GM19193 (cell line): Measurements from ENCODE around the gene VWCE.

Experiments used
- POLR2A ChIP-seq: IDR thresholded peaks from 4 replicates; pipeline ENCODE4 v1.6.1; 2011; ENCODE audit not compliant: insufficient read depth, insufficient read length; ENCODE audit errors: extremely low read depth

The VWCE gene

DNA sequence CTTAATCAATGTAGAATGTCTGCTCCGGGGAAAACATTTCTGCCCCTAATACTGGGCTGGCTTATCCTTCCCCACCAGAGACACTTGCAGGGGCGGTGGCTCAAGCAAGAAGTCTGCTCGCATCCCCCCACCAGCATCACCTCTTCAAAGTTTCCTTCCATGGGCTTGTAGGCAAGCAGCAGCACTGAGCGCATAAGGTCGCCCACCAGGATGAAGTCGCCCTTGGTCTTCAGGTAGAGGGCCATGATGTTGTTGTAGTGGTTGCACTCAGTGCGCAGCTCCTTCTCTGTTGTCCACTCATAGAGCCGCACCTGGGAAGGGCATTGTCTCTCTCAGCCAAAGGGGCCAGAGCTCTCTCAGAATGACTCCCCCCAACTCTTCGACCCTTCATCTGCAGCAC, 8.6 kb upstream of the VWCE start:
- TF ChIP-seq POLR2A: no peak

DNA sequence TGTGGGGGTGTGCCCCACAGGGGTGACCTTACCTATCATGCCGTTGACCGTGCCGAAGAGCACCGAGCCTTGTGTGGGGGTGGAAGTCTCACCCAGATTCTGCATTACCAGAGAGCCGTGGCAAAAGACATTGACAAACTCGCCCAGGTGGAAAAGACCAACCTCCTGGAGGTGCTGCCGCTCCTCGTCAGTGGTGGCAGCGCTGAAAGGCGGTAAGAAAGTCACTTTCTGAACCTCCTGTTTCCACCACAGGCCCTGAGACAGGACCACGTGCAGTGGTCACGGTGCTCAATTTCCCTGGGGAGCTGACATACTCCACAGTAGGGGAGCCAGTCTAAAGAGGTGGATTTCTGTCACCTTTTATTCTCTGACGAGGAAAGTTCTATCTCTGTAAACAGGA, 7.4 kb upstream of the VWCE start:
- no peak for TF ChIP-seq POLR2A

DNA sequence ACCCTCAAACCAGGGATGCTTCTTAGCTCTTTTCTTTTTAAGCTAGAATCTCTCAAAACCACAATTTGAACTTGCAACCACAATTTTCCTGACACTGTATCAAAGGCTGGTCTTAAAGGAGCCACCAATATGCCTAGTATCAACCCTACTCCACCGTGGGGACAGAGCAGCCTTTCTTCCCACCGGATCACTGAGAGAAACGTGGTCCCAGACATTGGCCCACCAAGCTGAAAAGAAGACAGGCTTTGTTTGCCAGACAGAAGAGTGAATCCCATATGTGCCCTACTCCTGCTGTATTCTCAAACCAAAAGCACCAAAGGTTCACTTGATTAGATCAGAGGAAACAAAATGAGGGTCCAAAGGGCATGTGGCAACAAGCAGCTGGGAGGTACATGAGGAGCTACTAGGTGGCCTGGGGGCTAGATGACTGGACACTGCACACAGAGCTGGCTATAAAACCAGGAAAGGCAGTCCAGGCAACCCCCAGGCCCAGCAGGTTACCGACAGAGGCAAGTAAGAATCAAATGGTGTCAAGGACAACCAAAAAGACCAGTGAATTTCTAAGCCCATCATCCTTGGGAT, 3.6 kb upstream of the VWCE start:
- TF ChIP-seq POLR2A: no peak

DNA sequence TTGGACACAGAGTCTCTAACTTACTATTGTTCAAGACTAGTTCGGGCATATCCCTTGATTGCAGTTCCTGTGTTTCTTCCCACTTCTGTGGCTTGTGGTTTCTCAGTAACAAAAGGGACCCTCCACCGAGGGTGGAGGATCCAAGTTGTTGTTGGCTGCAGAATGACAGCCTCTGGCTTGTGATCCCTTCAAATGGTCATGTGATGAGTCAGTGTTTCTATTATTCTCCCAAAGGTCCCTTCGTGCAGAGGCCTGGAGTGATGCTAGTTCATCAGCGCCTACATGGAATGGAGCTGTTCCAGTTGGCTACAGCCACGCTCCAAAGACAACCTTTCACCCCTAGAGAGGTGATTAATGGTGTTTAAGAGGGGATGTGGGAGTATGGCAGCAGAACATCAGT, 2.6 kb upstream of the VWCE start:
- TF ChIP-seq POLR2A: no peak

DNA sequence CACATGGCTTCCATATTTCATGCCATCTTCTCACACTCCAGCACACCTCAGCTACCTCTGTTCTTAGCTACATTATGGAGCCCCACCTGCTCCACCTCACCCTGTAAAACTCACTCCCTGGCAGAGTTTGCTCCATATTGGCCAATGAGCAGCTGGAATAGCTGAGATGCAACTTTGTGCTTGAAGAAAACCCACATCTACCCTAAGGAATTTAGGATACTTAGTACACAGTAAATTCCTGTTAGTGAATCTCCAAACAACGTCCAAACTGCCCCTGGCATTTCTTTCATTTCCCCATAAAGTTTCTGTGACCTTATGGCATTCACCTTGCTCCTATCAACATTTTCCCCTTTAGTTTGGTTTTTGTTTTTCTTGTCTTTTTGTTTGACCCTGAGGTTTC, 2.2 kb upstream of the VWCE start:
- no peak for TF ChIP-seq POLR2A

DNA sequence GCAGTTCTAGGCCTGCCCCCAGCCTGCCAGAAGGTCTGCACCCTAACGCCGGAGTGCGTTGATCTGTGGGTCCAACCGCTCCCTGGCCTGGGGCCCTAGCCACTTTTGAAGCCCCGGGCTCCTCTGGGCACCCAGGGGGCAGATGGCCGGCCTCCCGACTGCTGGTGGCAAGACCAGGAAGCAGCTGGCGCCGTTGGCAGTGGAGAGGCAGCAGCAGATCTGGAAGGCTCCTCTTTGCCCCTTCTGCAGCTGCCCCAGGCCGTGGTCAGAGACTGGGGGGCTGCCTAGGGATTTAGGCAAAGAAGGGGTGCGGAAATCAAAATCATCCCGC, 445 bp upstream of the VWCE start:
- no peak for TF ChIP-seq POLR2A

DNA sequence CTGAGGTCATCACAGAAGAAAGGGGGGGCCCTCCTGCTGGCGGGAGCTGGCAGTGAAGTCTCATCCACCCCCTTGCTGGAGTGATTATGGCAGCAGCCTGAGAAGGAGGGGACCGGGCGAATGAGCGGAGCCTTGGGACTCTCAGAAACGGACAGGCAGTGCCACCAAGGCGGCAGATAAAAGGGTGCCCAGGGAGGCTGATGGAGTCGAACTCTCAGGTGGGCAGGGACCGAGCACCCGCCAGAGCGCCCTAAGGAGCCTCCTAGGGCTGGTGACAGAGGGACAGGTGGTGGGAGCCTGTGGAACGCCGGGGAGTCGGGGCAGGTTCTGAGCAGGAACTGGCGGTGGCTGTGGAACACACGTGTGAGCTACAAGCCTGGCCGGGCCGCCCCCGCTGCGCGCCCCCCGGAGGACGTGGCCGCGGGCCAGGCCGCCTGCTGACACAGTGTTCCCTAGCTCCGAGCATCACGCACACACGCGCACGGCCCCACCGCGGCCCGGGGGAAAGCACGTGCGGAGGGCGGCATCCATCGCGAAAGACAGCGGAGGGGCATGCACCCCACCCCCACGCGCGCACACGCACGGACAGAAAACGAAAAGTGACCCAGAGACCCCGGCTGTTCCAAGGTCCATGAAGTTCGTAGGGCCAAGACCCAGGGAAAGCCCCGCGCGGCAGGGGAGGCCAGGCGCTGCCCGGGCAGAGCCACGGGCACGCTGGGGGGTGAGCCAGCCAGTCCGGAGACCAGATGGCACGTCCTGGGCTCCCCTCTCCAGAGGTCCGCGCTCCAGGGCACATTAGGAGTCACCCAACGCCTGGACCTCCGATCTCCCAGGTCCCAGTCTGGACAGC, 1.0 kb downstream of the VWCE start:
- no peak for TF ChIP-seq POLR2A

DNA sequence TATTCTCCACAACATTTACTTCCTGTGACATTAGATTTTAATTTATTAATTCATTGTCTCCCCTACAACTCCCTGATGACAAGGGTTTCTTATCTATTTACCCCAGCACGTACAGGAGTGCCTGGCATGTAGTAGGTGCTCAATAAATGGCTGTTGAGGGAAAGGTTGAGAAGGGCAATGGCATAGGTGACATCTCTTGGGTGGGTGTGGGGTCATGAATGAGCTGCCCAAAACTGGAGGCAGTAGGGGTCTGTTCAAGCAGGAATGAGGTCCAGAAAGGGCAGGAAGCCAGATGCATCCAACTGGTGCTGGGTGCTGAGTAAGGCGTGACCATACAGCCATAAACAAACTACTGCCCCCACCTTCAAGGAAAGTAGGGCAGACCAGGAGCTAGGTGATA, 2.8 kb downstream of the VWCE start:
- TF ChIP-seq POLR2A: no peak

DNA sequence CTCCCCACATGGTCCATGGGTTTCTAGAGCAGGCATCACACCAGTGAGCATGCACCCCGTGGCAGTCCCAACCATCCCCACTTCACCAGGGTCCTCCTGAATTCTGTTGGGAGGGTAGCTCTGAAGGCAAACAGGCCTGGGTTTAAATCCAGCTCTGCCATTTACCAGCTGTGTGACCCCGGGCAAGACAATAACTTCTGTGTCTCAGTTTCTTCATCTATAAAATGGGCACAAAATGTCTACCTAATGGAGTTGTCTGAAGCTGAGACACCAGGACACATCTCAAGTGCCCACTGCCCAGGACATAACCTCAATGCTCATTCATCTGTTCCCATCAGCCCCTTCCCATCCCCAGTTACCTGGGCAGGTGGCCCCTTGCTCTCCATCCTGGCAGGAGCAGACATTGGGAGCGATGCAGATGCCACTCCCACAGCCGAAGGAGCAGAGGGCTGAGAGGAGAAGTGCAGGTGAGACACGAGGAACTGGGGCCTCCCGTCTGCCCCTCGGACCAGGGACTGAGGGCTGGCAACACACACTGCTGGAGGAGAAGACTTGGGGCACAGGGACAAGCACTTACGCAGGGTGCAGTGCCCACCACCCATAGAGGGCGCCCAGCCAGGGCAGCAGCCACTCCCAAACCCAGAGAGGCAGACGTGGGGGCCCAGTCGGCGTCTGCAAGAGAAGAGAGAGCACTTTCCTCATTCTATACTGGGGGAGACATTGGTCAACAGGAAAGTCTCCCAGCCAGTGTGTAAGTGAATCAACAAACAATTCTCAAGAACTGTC, 4.0 kb downstream of the VWCE start:
- TF ChIP-seq POLR2A: no peak

DNA sequence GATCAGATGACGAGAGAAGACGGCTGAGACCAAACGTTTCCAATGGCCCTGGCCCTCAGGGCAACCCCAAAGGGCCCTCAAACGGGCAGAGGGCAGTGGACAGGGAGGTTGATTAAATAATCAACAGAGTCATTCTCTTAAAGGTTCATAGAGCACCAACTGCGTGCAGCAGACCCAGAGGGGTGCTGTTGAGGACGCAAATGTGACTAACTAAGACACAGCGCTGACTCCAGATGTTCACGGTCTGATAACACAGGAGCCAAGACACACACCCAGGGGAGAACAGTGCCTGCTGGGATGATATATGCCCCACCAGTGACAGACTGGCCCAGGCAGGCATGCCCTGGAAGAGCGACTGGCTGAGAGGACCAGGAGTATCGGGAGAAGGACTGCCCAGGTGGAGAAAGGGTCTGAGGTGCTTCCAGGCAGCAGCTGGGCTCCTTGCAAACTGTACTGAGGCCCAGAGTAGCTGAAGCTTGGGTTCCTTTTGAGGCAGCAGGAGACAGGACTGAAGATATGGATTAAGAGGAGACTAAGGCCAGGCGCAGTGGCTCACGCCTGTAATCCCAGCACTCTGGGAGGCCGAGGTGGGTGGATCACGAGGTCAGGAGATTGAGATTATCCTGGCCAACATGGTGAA, 7.7 kb downstream of the VWCE start:
- no peak for TF ChIP-seq POLR2A

DNA sequence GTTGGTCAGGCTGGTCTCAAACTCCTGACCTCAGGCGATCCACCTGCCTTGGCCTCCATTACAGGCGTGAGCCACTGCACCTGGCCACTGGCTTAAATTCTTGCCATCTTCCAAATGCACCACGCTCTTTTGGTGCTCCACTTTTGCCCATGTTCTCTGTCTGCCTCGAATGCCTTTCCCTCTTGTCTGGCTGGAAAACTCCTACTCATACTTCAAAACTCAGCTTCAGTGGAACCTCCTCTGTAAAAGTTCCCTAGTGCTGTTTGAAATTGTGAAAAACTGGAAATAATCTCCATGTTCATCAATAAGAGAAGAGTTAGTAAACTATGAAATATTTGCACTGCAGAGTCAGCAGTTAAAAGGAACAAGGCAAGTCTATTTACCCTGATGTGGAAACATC, 11.5 kb downstream of the VWCE start:
- TF ChIP-seq POLR2A: no peak

DNA sequence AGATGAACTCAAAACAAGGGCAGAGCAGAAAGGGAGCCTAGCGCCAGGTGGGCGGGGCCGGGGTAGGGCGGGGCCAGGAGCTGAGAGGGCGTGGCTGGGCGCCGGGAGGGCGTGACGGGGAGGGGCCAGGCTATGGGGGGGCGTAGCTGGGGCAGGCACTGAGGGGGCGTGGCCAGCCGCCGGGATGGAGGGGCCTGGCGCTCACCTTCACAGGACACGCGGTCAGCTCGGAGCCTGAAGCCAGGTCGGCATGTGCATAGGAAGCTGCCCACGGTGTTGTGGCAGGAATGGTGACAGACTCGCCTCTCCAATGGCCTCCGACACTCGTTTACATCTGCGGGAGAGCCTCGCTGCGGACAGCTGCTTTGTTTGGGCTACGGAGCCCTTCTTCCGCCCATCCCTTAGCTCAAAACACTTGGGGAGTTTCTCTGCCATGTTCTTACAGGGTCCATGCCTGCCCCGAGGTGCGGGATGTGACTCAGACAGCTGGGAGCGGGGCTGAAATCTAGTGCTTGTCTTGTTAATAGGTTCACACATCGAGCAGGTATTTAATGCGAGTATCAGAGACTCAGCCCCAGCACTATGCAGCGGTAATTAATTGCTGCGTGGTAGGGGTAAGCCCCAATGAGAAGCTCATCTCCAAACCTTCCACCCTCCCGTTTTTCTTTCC, 13.4 kb downstream of the VWCE start:
- no peak for TF ChIP-seq POLR2A

DNA sequence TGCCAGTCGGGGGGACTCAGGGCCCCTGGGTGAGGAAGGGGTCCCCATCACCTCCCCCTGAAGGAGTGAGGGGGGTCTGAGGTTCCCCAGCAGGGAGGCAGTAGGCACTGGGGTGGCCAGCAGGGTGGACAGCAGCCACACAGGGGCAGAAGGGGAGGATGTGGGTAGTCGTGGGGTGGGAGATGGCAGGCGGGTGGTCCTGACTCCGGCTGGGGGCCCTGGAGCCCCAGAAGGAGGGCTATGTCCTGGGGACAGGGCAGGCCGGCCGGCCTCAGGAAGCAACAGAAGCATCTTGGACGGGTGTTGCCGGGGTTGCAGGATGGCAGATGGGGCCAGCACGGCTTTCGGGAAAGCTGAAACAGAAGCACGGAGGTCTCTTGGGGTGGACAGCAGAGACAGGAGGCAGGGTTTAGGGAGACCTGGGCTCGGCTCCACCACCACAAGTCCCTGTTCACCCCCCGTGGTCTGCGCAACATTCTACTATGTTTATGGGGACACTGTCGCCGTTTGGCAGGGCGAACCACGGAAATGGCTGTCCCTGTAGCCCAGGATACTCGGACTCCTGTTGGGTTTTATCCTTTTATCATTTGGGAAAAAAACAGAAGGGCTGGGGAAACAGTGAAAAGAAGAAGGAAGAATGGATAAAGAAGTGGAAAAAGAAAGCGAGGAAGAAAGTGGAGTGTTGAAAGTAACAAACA, 14.1 kb downstream of the VWCE start:
- TF ChIP-seq POLR2A: no peak

DNA sequence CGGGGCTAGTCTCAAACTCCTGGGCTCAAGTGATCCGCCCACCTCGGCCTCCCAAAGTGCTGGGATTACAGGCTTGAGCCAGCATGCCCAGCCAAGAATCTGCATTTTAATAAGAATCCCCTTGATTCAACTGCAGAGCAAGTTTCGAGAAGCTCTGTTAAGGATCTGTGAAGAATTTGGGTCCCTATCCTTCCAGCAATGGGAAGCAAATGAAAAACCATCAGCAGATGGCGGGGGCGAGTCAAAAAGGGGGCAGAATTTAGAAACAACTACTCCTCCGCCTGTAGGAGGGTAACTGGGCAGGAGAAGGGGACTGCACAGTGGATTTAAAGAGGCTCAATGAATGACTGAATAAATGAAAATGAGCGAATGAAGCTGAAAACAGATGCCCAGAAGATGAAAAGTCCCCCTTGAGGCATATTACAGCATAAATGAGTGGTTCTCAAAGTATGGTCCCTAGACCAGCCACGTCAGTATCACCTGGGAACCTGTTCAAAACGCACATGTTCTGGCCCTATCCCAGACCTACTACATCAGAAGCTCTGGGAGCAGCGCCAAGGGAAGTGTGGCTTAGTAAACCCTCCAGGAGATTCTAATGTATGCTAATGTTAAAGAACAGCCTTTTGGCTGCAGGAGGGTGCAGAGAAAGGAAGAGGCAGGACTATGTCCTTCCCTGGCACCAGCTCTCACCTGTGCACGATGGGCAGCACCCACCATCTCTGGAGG, 15.0 kb downstream of the VWCE start:
- no peak for TF ChIP-seq POLR2A
